Mucosa of descending colon (tissue), 3 donors: ENCODE measurements around the gene FZR1. TPM values are rescaled to one million over a fixed set of nuclear protein-coding genes. Genes with fewer than 3 reads are reported as not detected.

Experiments
- ATAC-seq: fragments of 200-7000 bp; cut with Tn5 transposase; one replicate; pipeline ENCODE4 v1.9.1; 2020; ENCODE audit warnings: mild to moderate bottlenecking, moderate library complexity
- DNase-seq, 3 donors: peaks; one replicate each; pipeline ENCODE4 v3.0.0-alpha.2; 2020
- H3K36me3 ChIP-seq: fragments of 200-600 bp; one replicate; pipeline ENCODE4 v1.8.0; 2021; ENCODE audit warnings: low read depth, mild to moderate bottlenecking
- H3K4me1 ChIP-seq: fragments of 200-600 bp; one replicate; pipeline ENCODE4 v1.8.0; 2021; ENCODE audit warnings: low read depth, mild to moderate bottlenecking
- H3K4me3 ChIP-seq: fragments of 200-600 bp; one replicate; pipeline ENCODE4 v1.8.0; 2021; ENCODE audit warnings: mild to moderate bottlenecking
- H3K9me3 ChIP-seq: fragments of 200-600 bp; one replicate; pipeline ENCODE4 v1.8.0; 2021; ENCODE audit warnings: mild to moderate bottlenecking
- intact Hi-C, 2 donors: fragments of 100-400 bp; cut with DNase I in 1 of 2; cut with micrococcal nuclease in 1 of 2; formaldehyde crosslinking; loops; one replicate each; pipeline versions ENCODE4 v1.11.0 to v1.11.1; 2022; cut with DNase I, micrococcal nuclease
- total RNA-seq, 3 donors: library from RNA; stranded (reverse); fragmentation: NEBNext Ultra II Directional in 2 of 3; extraction: Animal tissue kit (Norgen Biotek cat#: 25700) in 2 of 3; gene quantifications; one replicate each; pipeline versions ENCODE4 v1.2.1 to v1.2.4, GENCODE V29; 2021 to 2023
- TF ChIP-seq, protein P1 (sequence below): fragments of 200-600 bp; IDR thresholded peaks from one replicate; pipeline ENCODE4 v1.8.0; 2022; ENCODE audit warnings: antibody characterized with exemption, mild to moderate bottlenecking
- donor health status: DM: no; HTN: no; CAD: no; lungs with moderate emphysema.
- donor health status: DM: no; HTN: no; CAD: no.
- donor health status: DM: no; HTN: yes; CAD: no.

Gene FZR1
- total RNA-seq, 3 donors from 2014 or later = 35.9 to 59.6 (median 46.4) TPM

DNA sequence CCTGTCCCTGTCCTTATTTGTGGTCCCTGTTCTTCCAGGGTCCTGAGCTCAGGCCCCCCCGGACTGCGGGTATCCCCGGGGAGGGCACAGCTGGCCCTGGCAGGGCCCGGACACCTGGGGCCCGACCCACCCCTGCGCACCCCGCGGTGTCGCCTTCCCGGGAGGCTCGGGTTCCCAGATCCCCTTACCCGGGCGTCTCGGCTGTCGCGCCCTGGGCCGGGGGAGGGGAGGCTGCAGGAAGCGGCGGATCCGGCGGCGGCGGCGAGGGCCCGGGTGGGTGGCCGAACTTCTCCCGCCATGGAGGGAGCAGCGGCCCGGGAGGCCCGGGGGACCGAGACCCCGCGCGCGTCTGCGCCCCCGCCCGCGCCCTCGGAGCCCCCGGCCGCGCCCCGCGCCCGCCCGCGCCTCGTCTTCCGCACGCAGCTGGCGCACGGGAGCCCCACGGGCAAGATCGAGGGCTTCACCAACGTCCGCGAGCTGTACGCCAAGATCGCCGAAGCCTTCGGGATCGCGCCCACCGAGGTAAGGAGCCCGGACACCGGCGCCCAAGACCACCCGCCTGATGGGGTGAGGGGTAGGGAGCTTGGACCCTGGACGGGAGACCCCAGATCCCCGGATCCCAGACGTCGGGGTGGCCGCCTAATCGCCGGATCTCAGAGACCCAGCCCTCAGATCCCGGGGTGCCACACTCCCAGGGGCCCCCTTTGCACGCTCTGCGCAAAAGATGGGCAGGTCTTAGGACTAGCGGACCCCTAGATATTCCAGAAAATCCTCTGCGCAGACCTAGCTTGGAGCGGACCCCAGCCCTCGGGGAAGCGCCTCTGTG, 79.4 kb downstream of the FZR1 start, which contains the start of gene GIPC3:
Gene GIPC3 (plus strand): TSS at position 178 of the 826 bp plus-strand sequence. CDS start 120 bp downstream, at position 298.
- TF ChIP-seq, protein P1, sequence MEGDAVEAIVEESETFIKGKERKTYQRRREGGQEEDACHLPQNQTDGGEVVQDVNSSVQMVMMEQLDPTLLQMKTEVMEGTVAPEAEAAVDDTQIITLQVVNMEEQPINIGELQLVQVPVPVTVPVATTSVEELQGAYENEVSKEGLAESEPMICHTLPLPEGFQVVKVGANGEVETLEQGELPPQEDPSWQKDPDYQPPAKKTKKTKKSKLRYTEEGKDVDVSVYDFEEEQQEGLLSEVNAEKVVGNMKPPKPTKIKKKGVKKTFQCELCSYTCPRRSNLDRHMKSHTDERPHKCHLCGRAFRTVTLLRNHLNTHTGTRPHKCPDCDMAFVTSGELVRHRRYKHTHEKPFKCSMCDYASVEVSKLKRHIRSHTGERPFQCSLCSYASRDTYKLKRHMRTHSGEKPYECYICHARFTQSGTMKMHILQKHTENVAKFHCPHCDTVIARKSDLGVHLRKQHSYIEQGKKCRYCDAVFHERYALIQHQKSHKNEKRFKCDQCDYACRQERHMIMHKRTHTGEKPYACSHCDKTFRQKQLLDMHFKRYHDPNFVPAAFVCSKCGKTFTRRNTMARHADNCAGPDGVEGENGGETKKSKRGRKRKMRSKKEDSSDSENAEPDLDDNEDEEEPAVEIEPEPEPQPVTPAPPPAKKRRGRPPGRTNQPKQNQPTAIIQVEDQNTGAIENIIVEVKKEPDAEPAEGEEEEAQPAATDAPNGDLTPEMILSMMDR = no peak
- no peak within 1 kb of the TSS for H3K4me3 ChIP-seq
- no peaks in the 10 kb centered on the region for H3K36me3 ChIP-seq
- DNase-seq (no peak), ATAC-seq (no peak)
- H3K9me3 ChIP-seq = no peaks in the 10 kb centered on the region
- H3K4me1 ChIP-seq = no peaks in the 10 kb centered on the region
- intact Hi-C loops = no loop called here

GRCh38 chr19:3586127-3586626, 80.1 kb downstream of the FZR1 start:
- intact Hi-C loops = no loop called here
- Histone ChIP-seq H3K9me3 (no peaks in the 10 kb centered on the region), H3K4me3 (no peak overlapping the region), H3K4me1 (no peaks in the 10 kb centered on the region), H3K36me3 (no peaks in the 10 kb centered on the region)
- ATAC-seq (no peak), DNase-seq (no peak)
- TF ChIP-seq, protein P1 = no peak

GRCh38 chr19:3586707-3587346, 80.7 kb downstream of the FZR1 start:
- DNase-seq (no peak), ATAC-seq (no peak)
- intact Hi-C loops = no loop called here
- Histone ChIP-seq H3K36me3 (no peaks in the 10 kb centered on the region), H3K9me3 (no peaks in the 10 kb centered on the region), H3K4me1 (no peaks in the 10 kb centered on the region), H3K4me3 (no peak overlapping the region)
- TF ChIP-seq, protein P1 = no peak

Other genes starting within 250 kb of the FZR1 start
- gene NFIC, start 139.7 kb upstream of the FZR1 start, total RNA-seq = 100 to 1,000 TPM in 1 of 3 donors, 10 to 100 TPM in 2; 38.4 to 210 (median 79.3) TPM
- gene SMIM24, start 25.8 kb upstream of the FZR1 start, total RNA-seq = 10 to 100 TPM in 2 of 3 donors, 1 to 10 TPM in 1; 8.5 to 62.5 (median 41.8) TPM
- gene SMIM44, start 22.9 kb upstream of the FZR1 start, total RNA-seq = 1 to 10 TPM; 1.1 to 5.5 (median 5.5) TPM
- gene DOHH, start 5.6 kb upstream of the FZR1 start, total RNA-seq = 10 to 100 TPM in 2 of 3 donors, 1 to 10 TPM in 1; 7.6 to 11.1 (median 10.4) TPM
- 1 to 10 TPM; 3.2 to 6.0 (median 3.4) TPM for gene TEKTIP1, start 32.9 kb downstream of the FZR1 start, total RNA-seq
- gene MFSD12, start 51.3 kb downstream of the FZR1 start, total RNA-seq = 10 to 100 TPM; 25.0 to 43.6 (median 36.8) TPM
- gene HMG20B, start 66.6 kb downstream of the FZR1 start, total RNA-seq = 10 to 100 TPM; 79.9 to 81.9 (median 81.4) TPM
- 1 to 10 TPM in 1 of 3 donors, under 1 TPM in 2; 0.34 to 1.1 (median 0.58) TPM for gene GIPC3, start 79.2 kb downstream of the FZR1 start, total RNA-seq
- gene TBXA2R, start 100.6 kb downstream of the FZR1 start, total RNA-seq = 1 to 10 TPM in 2 of 3 donors, under 1 TPM in 1; 0.72 to 2.3 (median 1.1) TPM
- gene CACTIN, start 120.5 kb downstream of the FZR1 start, total RNA-seq = 10 to 100 TPM; 22.4 to 26.8 (median 22.6) TPM
- gene PIP5K1C, start 194.2 kb downstream of the FZR1 start, total RNA-seq = 10 to 100 TPM; 23.1 to 95.2 (median 23.2) TPM
- 100 to 1,000 TPM; 167 to 357 (median 285) TPM for gene TJP3, start 202.1 kb downstream of the FZR1 start, total RNA-seq